SK-N-SH treated with all-trans-retinoic acid at 6 μM for 48 hours (cell line): ENCODE data around the gene KISS1.

Source experiments
- ARNTL ChIP-seq: fragments of 450-650 bp; formaldehyde crosslinking; IDR thresholded peaks from 2 replicates; pipeline ENCODE4 v1.5.0; 2020; ENCODE audit warnings: low read depth, mild to moderate bottlenecking, moderate library complexity, borderline replicate concordance
- BACH2 ChIP-seq: fragments of 250-450 bp; sonication (Bioruptor Pico); IDR thresholded peaks from 2 replicates; pipeline ENCODE4 v1.9.0; 2021; ENCODE audit warnings: mild to moderate bottlenecking, borderline replicate concordance
- CREB5 ChIP-seq: fragments of 250-450 bp; sonication (Bioruptor Pico); IDR thresholded peaks from 2 replicates; pipeline ENCODE4 v1.5.1; 2020; ENCODE audit warnings: low read depth, mild to moderate bottlenecking, moderate library complexity
- ESRRG ChIP-seq: fragments of 250-450 bp; sonication (Bioruptor Pico); IDR thresholded peaks from 2 replicates; pipeline ENCODE4 v1.6.1; 2021; ENCODE audit warnings: mild to moderate bottlenecking
- ISL1 ChIP-seq: fragments of 250-450 bp; sonication (Bioruptor Pico); IDR thresholded peaks from 2 replicates; pipeline ENCODE4 v2.1.2; 2022; ENCODE audit warnings: mild to moderate bottlenecking, moderate library complexity
- POU6F1 ChIP-seq: fragments of 250-450 bp; sonication (Bioruptor Pico); IDR thresholded peaks from 2 replicates; pipeline ENCODE4 v1.8.0; 2021; ENCODE audit warnings: low read depth, mild to moderate bottlenecking, moderate library complexity, borderline replicate concordance
- TOX ChIP-seq: fragments of 250-450 bp; sonication (Bioruptor Pico); IDR thresholded peaks from 2 replicates; pipeline ENCODE4 v1.8.0; 2021; ENCODE audit warnings: mild to moderate bottlenecking, moderate library complexity, borderline replicate concordance
- ZC3H10 ChIP-seq: fragments of 250-450 bp; sonication (Bioruptor Pico); IDR thresholded peaks from 2 replicates; pipeline ENCODE4 v1.5.1; 2021; ENCODE audit warnings: mild to moderate bottlenecking, moderate library complexity
- ZFP3 ChIP-seq: fragments of 250-450 bp; sonication (Bioruptor Pico); IDR thresholded peaks from 2 replicates; pipeline ENCODE4 v1.5.0; 2020; ENCODE audit warnings: mild to moderate bottlenecking, moderate library complexity
- ZNF70 ChIP-seq: fragments of 450-650 bp; formaldehyde crosslinking; IDR thresholded peaks from 2 replicates; pipeline ENCODE4 v1.5.0; 2020; ENCODE audit warnings: mild to moderate bottlenecking, moderate library complexity
- ZNF8 ChIP-seq: fragments of 450-650 bp; formaldehyde crosslinking; IDR thresholded peaks from 2 replicates; pipeline ENCODE4 v1.5.0; 2020; ENCODE audit warnings: mild to moderate bottlenecking, moderate library complexity
- TF ChIP-seq, protein P1 (sequence below): fragments of 250-450 bp; sonication (Bioruptor Pico); IDR thresholded peaks from 2 replicates; pipeline ENCODE4 v1.8.0; 2020; ENCODE audit warnings: mild to moderate bottlenecking, moderate library complexity, borderline replicate concordance

GRCh38 chr1:204202481-204202880 is 6.2 kb upstream of the KISS1 start:
- no peak for TF ChIP-seq CREB5 (CRISPR knock-in tag)
- no peak for TF ChIP-seq ZNF8
- TF ChIP-seq TOX (CRISPR knock-in tag), result no peak
- TF ChIP-seq ZFP3 (CRISPR knock-in tag), result no peak
- no peak for TF ChIP-seq ISL1 (CRISPR knock-in tag)
- no peak for TF ChIP-seq ZC3H10 (CRISPR knock-in tag)
- no peak for TF ChIP-seq ARNTL (CRISPR knock-in tag)
- TF ChIP-seq, protein P1, sequence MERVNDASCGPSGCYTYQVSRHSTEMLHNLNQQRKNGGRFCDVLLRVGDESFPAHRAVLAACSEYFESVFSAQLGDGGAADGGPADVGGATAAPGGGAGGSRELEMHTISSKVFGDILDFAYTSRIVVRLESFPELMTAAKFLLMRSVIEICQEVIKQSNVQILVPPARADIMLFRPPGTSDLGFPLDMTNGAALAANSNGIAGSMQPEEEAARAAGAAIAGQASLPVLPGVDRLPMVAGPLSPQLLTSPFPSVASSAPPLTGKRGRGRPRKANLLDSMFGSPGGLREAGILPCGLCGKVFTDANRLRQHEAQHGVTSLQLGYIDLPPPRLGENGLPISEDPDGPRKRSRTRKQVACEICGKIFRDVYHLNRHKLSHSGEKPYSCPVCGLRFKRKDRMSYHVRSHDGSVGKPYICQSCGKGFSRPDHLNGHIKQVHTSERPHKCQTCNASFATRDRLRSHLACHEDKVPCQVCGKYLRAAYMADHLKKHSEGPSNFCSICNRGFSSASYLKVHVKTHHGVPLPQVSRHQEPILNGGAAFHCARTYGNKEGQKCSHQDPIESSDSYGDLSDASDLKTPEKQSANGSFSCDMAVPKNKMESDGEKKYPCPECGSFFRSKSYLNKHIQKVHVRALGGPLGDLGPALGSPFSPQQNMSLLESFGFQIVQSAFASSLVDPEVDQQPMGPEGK (CRISPR knock-in tag), result no peak
- TF ChIP-seq BACH2 (CRISPR knock-in tag), result no peak
- TF ChIP-seq ESRRG (CRISPR knock-in tag), result no peak
- TF ChIP-seq POU6F1 (CRISPR knock-in tag), result no peak
- TF ChIP-seq ZNF70 (CRISPR knock-in tag), result no peak
